Measurements from ENCODE around the gene SUN2. TPM values are rescaled to one million over a fixed set of nuclear protein-coding genes. Genes with fewer than 3 reads are reported as not detected.

The SUN2 gene
- total and polyA plus RNA-seq, 4 donors: 58.6 to 220 (median 107) TPM

DNA sequence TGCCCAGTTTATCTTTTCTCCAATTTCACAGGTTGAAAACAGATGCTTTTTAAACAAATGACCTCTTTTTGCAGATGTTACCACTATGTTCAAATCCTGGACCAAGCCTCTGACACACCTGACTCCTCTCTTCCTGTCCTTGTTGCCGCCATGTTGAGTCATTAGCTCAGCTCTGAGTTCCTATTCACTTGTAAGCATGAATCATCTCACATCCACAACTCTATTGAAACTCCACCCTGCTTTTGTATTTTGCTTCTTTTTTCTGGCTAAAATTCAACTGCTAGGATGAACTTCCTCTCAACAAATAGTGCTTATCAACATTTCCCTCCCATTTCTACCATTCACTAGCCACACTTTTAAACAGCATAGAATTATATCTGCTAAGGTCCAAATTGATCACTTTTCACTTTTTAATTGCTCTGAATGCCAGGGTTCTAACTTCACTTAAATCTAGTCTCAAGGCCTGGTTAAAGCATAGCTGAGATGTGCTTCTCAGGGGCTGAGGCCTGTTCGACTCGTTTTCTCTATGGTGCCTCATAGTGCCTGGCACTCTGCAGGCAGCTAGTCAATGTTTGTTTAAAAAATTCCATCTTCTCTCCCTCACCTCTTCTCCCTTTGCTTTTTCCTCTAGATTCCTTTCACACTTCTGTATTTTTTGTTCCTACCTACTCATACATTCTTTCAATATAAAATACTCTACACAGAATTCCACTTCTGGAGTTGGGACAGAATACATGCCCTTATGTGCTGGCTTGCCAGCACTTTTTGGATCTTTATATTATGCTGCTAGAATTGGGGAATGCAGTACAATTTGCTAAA is 59.0 kb downstream of the SUN2 start:
- H3K36me3 ChIP-seq (ENCODE audit: control insufficient read depth in 4 of 4, insufficient read depth in 4 of 4, low read length in 4 of 4): peaks cover 0 to 12% (median 3%) of the 10 kb centered on the region in 4 donors
- ATAC-seq (ENCODE audit: insufficient read depth, low FRiP score): no peak
- peak; percentile 47 to 78 (median 58) for DNase-seq
- H3K27me3 ChIP-seq (ENCODE audit: control insufficient read depth in 3 of 3, insufficient read depth in 3 of 3, low read length in 2 of 3): no peaks in the 10 kb centered on the region
- peak overlapping the region in 1 of 2 donors; percentile 54 for H3K9ac ChIP-seq (ENCODE audit: insufficient read depth in 1 of 2, low read length in 2 of 2)
- peaks cover 12 to 45% (median 23%) of the 10 kb centered on the region in 5 donors for H3K4me1 ChIP-seq (ENCODE audit: control insufficient read depth in 5 of 5, insufficient read depth in 5 of 5, low read length in 5 of 5)
- peak overlapping the region; percentile 79 to 84 for H3K27ac ChIP-seq (ENCODE audit: low read depth in 1 of 2, low read length in 1 of 2)
- WGBS, 2 donors: 37 to 60% methylated on average over 3 of the region's 3 CpGs
- H3K9me3 ChIP-seq (ENCODE audit: control insufficient read depth in 4 of 4, insufficient read depth in 3 of 4, low read length in 3 of 4): no peaks in the 10 kb centered on the region
- no peak overlapping the region for H3K4me3 ChIP-seq
- TF ChIP-seq, protein P1, sequence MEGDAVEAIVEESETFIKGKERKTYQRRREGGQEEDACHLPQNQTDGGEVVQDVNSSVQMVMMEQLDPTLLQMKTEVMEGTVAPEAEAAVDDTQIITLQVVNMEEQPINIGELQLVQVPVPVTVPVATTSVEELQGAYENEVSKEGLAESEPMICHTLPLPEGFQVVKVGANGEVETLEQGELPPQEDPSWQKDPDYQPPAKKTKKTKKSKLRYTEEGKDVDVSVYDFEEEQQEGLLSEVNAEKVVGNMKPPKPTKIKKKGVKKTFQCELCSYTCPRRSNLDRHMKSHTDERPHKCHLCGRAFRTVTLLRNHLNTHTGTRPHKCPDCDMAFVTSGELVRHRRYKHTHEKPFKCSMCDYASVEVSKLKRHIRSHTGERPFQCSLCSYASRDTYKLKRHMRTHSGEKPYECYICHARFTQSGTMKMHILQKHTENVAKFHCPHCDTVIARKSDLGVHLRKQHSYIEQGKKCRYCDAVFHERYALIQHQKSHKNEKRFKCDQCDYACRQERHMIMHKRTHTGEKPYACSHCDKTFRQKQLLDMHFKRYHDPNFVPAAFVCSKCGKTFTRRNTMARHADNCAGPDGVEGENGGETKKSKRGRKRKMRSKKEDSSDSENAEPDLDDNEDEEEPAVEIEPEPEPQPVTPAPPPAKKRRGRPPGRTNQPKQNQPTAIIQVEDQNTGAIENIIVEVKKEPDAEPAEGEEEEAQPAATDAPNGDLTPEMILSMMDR (IDR thresholded peaks at IDR 0.05; ENCODE audit: control extremely low read depth, extremely low read depth): no peak

DNA sequence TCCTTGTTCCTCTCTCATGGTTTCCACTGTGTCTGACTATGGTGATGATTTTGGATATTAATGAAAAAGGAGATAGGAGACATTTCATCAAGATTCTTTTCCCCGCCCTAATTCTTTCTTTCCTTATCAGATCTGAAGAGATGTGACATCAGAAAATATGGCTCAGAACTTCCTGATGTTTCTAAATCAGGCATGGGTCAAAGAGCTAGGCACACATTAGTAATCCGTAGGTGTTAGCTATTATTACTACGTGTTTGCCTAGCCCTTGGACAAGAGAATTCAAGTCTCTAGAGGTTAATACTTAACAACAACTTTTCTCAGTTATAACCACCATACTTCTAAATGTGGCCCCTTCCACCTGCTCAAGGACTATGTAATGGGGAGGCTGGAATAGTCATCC is 60.9 kb downstream of the SUN2 start:
- TF ChIP-seq, protein P1 (IDR thresholded peaks at IDR 0.05; ENCODE audit: control extremely low read depth, extremely low read depth): no peak
- DNase-seq: no peak
- WGBS, 2 donors: 56 to 78% methylated on average over 3 of the region's 3 CpGs
- peaks cover 12 to 39% (median 23%) of the 10 kb centered on the region in 5 donors for H3K4me1 ChIP-seq (ENCODE audit: control insufficient read depth in 5 of 5, insufficient read depth in 5 of 5, low read length in 5 of 5)
- peak overlapping the region in 1 of 2 donors; percentile 4 for H3K9ac ChIP-seq (ENCODE audit: insufficient read depth in 1 of 2, low read length in 2 of 2)
- peaks cover 4 to 12% (median 6%) of the 10 kb centered on the region in 4 donors for H3K36me3 ChIP-seq (ENCODE audit: control insufficient read depth in 4 of 4, insufficient read depth in 4 of 4, low read length in 4 of 4)
- H3K27me3 ChIP-seq (ENCODE audit: control insufficient read depth in 3 of 3, insufficient read depth in 3 of 3, low read length in 2 of 3): no peaks in the 10 kb centered on the region
- no peak overlapping the region for H3K27ac ChIP-seq (ENCODE audit: low read depth in 1 of 2, low read length in 1 of 2)
- ATAC-seq (ENCODE audit: insufficient read depth, low FRiP score): no peak
- H3K9me3 ChIP-seq (ENCODE audit: control insufficient read depth in 4 of 4, insufficient read depth in 3 of 4, low read length in 3 of 4): no peaks in the 10 kb centered on the region
- no peak overlapping the region for H3K4me3 ChIP-seq

DNA sequence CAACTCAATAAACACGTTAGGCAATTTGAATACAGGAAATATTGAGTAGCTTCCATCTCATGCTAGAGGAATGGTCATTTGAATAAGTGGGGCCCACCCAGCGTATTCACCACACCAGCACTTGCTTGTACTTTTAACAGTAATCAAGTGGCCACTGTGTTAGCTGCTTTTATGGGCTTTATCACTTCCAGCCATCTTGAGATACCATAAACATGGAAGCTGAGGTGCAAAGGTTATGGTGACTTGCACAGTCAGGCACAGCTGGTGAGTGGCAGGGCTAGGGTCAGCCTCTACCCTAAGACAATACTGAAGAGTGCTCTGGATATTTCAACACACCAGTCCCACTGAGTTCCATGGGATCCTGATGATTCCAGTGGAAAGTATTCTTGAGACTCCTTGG is 61.7 kb downstream of the SUN2 start:
- WGBS, 2 donors: 66% methylated on average over 2 of the region's 2 CpGs
- DNase-seq (no peak), ATAC-seq (ENCODE audit: insufficient read depth, low FRiP score) (no peak)
- H3K27me3 ChIP-seq (ENCODE audit: control insufficient read depth in 3 of 3, insufficient read depth in 3 of 3, low read length in 2 of 3): no peaks in the 10 kb centered on the region
- no peak overlapping the region for H3K4me3 ChIP-seq
- no peak overlapping the region for H3K9ac ChIP-seq (ENCODE audit: insufficient read depth in 1 of 2, low read length in 2 of 2)
- TF ChIP-seq, protein P1 (IDR thresholded peaks at IDR 0.05; ENCODE audit: control extremely low read depth, extremely low read depth): no peak
- no peaks in the 10 kb centered on the region for H3K9me3 ChIP-seq (ENCODE audit: control insufficient read depth in 4 of 4, insufficient read depth in 3 of 4, low read length in 3 of 4)
- H3K36me3 ChIP-seq (ENCODE audit: control insufficient read depth in 4 of 4, insufficient read depth in 4 of 4, low read length in 4 of 4): peaks cover 5 to 15% (median 9%) of the 10 kb centered on the region in 4 donors
- H3K4me1 ChIP-seq (ENCODE audit: control insufficient read depth in 5 of 5, insufficient read depth in 5 of 5, low read length in 5 of 5): peaks cover 12 to 32% (median 17%) of the 10 kb centered on the region in 5 donors
- H3K27ac ChIP-seq (ENCODE audit: low read depth in 1 of 2, low read length in 1 of 2): peak overlapping the region in 1 of 2 donors; percentile 56
